OCI-LY7 (cell line): ENCODE data around the gene KCNMB2. TPM values are rescaled to one million over a fixed set of nuclear protein-coding genes. Genes with fewer than 3 reads are reported as not detected.

Experiments used
- BruUV-seq: library from RNA; stranded (reverse); fragments of 400-500 nt; replicated peaks from 2 replicates; lab custom pipeline; 2021; lab: Mats Ljungman, UMichigan
- CTCF ChIA-PET: fragments of 300-600 bp; sonication (Branson Sonifier 250); formaldehyde crosslinking; loops from one replicate; lab custom pipeline; 2022; ENCODE audit warnings: antibody characterized with exemption; ENCODE audit not compliant: unreplicated experiment; lab: Charles Lee
- POLR2A ChIA-PET: fragments of 300-600 bp; sonication (Branson Sonifier 250); formaldehyde crosslinking; loops from one replicate; lab custom pipeline; 2022; ENCODE audit warnings: antibody characterized with exemption; lab: Charles Lee
- DNase-seq: peaks from one replicate; pipeline ENCODE4 v3.0.0-alpha.2; 2015; ENCODE audit warnings: low spot score
- H2AFZ ChIP-seq: fragments of 200-600 bp; sonication (generic), shearing (Covaris generic); 2 replicates; pipeline ENCODE4 v1.6.1; 2014; ENCODE audit warnings: mild to moderate bottlenecking, antibody characterized with exemption, low read length, moderate library complexity
- H3K27ac ChIP-seq: fragments of 200-600 bp; sonication (generic); 2 replicates; pipeline ENCODE4 v1.5.1; 2014; ENCODE audit warnings: mixed run types, low read depth, mild to moderate bottlenecking, moderate library complexity, low read length, inconsistent platforms; ENCODE audit not compliant: poor library complexity, severe bottlenecking
- H3K36me3 ChIP-seq: fragments of 200-600 bp; sonication (generic); 2 replicates; pipeline ENCODE4 v1.6.1; 2014; ENCODE audit warnings: mild to moderate bottlenecking, antibody characterized with exemption, low read length, moderate library complexity, mixed read lengths; ENCODE audit not compliant: insufficient read depth
- H3K4me1 ChIP-seq: fragments of 200-600 bp; sonication (generic); 2 replicates; pipeline ENCODE4 v1.5.1; 2014; ENCODE audit warnings: mild to moderate bottlenecking, low read length; ENCODE audit not compliant: insufficient read depth, poor library complexity, severe bottlenecking
- H3K4me2 ChIP-seq: fragments of 200-600 bp; sonication (generic); 2 replicates; pipeline ENCODE4 v1.6.1; 2014; ENCODE audit warnings: mild to moderate bottlenecking, low read length
- H3K4me3 ChIP-seq: fragments of 200-600 bp; sonication (generic); 2 replicates; pipeline ENCODE4 v1.5.1; 2014; ENCODE audit warnings: mild to moderate bottlenecking, low read depth, low read length; ENCODE audit not compliant: poor library complexity, severe bottlenecking
- H3K79me2 ChIP-seq: fragments of 200-600 bp; sonication (generic); 2 replicates; pipeline ENCODE4 v1.6.1; 2016; ENCODE audit warnings: low read depth, mild to moderate bottlenecking, low read length, moderate library complexity, mixed read lengths; ENCODE audit not compliant: insufficient read depth
- H3K9me2 ChIP-seq: fragments of 200-600 bp; sonication (generic); 2 replicates; pipeline ENCODE4 v1.6.1; 2016; ENCODE audit warnings: mild to moderate bottlenecking, low read length, mixed read lengths; ENCODE audit not compliant: insufficient read depth
- H3K9me3 ChIP-seq: fragments of 200-600 bp; sonication (generic); 2 replicates; pipeline ENCODE4 v1.6.1; 2014; ENCODE audit warnings: mild to moderate bottlenecking, mixed run types, low read length, mixed read lengths
- H4K20me1 ChIP-seq: fragments of 200-600 bp; sonication (generic); 2 replicates; pipeline ENCODE4 v1.6.1; 2014; ENCODE audit warnings: mild to moderate bottlenecking, antibody characterized with exemption, low read length, moderate library complexity, mixed read lengths; ENCODE audit not compliant: insufficient read depth
- EZH2phosphoT487 ChIP-seq: fragments of 200-600 bp; sonication (generic); IDR thresholded peaks from 2 replicates; pipeline ENCODE4 v1.6.1; 2018; ENCODE audit warnings: low read depth, borderline replicate concordance, mild to moderate bottlenecking, mixed run types, antibody characterized with exemption, low read length, moderate library complexity, mixed read lengths
- intact Hi-C: fragments of 100-400 bp; cut with micrococcal nuclease; formaldehyde crosslinking; loops from one replicate; pipeline ENCODE4 v1.10.0; 2022; ENCODE audit not compliant: unreplicated experiment
- total RNA-seq, 2 experiments: library from RNA; depleted of rRNA in 1 of 2; stranded (reverse); fragments of >200 nt in 1 of 2; shearing (Covaris generic) in 1 of 2; gene quantifications; 2 replicates each; pipeline ENCODE4 v1.2.3, GENCODE V29; 2014 to 2022
- TF ChIP-seq, protein P1 (sequence below): fragments of 200-600 bp; sonication (generic); conservative IDR thresholded peaks from 2 replicates; pipeline ENCODE4 v1.5.1; 2014; ENCODE audit warnings: mild to moderate bottlenecking, antibody characterized with exemption, low read length, moderate library complexity, mixed read lengths

The KCNMB2 gene
- total RNA-seq, 2 experiments from 2014 or later, result not detected

- Histone ChIP-seq H3K4me1 (no peaks in the 10 kb centered on the region), H3K27ac (no peak overlapping the region), H3K36me3 (no peaks in the 10 kb centered on the region), H3K79me2 (no peaks in the 10 kb centered on the region), H2AFZ (no peak overlapping the region), H3K9me3 (no peaks in the 10 kb centered on the region), H3K4me2 (no peak overlapping the region), H3K4me3 (no peak overlapping the region), H3K9me2 (no peaks in the 10 kb centered on the region), H4K20me1 (no peaks in the 10 kb centered on the region)
- ChIA-PET POLR2A (interaction anchor here (1.3 to 1.6 kb wide), 2 partner anchors 9 to 31 kb away, joined by 3 read pairs; no protein-coding TSS in a partner anchor), CTCF (no interaction called here)
- intact Hi-C loops, result no loop called here
- TF ChIP-seq EZH2phosphoT487, result no peak
- TF ChIP-seq, protein P1, sequence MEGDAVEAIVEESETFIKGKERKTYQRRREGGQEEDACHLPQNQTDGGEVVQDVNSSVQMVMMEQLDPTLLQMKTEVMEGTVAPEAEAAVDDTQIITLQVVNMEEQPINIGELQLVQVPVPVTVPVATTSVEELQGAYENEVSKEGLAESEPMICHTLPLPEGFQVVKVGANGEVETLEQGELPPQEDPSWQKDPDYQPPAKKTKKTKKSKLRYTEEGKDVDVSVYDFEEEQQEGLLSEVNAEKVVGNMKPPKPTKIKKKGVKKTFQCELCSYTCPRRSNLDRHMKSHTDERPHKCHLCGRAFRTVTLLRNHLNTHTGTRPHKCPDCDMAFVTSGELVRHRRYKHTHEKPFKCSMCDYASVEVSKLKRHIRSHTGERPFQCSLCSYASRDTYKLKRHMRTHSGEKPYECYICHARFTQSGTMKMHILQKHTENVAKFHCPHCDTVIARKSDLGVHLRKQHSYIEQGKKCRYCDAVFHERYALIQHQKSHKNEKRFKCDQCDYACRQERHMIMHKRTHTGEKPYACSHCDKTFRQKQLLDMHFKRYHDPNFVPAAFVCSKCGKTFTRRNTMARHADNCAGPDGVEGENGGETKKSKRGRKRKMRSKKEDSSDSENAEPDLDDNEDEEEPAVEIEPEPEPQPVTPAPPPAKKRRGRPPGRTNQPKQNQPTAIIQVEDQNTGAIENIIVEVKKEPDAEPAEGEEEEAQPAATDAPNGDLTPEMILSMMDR, result no peak
- BruUV-seq, result no TSS peak
- no peak for DNase-seq
Observed at GRCh38 chr3:178868681-178869080, 332.4 kb downstream of the KCNMB2 start.

DNA sequence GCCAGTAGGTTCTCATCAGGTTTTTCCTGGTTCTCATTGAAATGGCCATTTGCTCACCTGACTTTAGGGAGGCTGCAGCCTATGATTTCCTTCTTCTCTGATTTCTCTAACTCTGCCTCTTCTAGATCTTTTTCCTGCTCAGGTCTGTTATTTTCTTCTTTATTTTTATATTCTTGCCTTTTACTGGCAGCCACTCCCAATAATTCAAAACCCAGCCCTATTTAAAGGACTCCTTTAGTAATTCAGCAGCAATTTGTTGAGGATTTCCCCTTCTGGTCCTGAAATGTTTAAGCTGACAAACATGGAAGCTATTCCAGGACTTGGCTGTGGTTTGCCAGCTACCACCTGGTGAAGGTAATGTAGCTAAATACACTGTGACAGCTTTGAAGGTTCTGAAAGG lies 333.8 kb downstream of the KCNMB2 start:
- Histone ChIP-seq H3K79me2 (no peaks in the 10 kb centered on the region), H3K4me1 (no peaks in the 10 kb centered on the region), H3K4me2 (no peak overlapping the region), H3K9me2 (no peaks in the 10 kb centered on the region), H2AFZ (no peak overlapping the region), H4K20me1 (no peaks in the 10 kb centered on the region), H3K4me3 (no peak overlapping the region), H3K27ac (no peak overlapping the region), H3K36me3 (no peaks in the 10 kb centered on the region), H3K9me3 (no peaks in the 10 kb centered on the region)
- no TSS peak for BruUV-seq
- DNase-seq, result no peak
- POLR2A ChIA-PET, result interaction anchor here (0.6 to 1.2 kb wide), 4 partner anchors 8 to 1209 kb away, joined by 3 read pairs; no protein-coding TSS in a partner anchor
- CTCF ChIA-PET, result no interaction called here
- TF ChIP-seq, protein P1, result no peak
- TF ChIP-seq EZH2phosphoT487, result no peak
- intact Hi-C loops, result no loop called here

DNA sequence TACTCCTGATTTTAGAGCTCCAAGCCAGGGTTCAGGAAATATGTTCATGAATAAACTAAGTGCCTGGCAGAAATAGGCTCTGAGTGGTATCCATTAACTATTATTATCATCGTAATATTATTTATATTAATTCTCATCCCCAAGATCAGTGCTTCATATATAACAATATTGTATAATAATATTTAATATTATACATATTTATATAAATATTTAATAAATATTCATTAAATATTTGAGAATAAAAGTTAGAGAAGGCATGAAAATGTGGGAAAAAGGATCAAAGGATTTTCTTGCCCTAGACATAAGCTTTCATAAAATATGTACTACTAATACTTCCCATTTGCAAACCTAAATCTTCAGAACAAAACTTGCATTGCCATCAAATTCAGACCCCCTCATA lies 338.9 kb downstream of the KCNMB2 start:
- intact Hi-C loops, result no loop called here
- POLR2A ChIA-PET, result no interaction called here
- CTCF ChIA-PET, result no interaction called here
- H3K4me3 ChIP-seq, result no peak overlapping the region
- no peak overlapping the region for H3K27ac ChIP-seq
- H3K4me1 ChIP-seq, result no peaks in the 10 kb centered on the region
- no peaks in the 10 kb centered on the region for H3K9me3 ChIP-seq
- no peak overlapping the region for H3K4me2 ChIP-seq
- H3K9me2 ChIP-seq, result no peaks in the 10 kb centered on the region
- H3K36me3 ChIP-seq, result no peaks in the 10 kb centered on the region
- no peak overlapping the region for H2AFZ ChIP-seq
- H3K79me2 ChIP-seq, result no peaks in the 10 kb centered on the region
- no TSS peak for BruUV-seq
- no peak for DNase-seq
- no peaks in the 10 kb centered on the region for H4K20me1 ChIP-seq
- TF ChIP-seq, protein P1, result no peak
- TF ChIP-seq EZH2phosphoT487, result no peak
